ENCODE measurements around the gene RGS16.

Gene RGS16

DNA sequence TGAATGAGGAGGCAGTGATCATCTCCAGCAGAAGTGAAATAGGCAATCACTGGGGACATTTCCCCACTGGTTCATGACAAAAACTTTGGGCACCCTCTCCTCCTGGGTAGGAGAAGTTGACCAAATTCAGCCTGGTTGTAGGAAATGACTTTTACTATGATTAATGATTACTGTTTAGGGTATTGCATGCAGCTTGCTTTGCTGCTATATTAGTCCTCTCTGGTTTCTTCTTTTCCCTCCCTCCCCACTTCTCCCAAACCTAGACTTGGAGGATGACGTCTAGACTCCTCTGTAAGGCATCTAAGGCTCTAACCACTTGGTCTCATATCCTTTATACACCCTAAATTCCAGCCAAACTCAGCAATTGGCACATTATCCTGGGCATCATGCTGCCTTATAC, 3.4 kb upstream of the RGS16 start:
- no peak for DNase-seq

DNA sequence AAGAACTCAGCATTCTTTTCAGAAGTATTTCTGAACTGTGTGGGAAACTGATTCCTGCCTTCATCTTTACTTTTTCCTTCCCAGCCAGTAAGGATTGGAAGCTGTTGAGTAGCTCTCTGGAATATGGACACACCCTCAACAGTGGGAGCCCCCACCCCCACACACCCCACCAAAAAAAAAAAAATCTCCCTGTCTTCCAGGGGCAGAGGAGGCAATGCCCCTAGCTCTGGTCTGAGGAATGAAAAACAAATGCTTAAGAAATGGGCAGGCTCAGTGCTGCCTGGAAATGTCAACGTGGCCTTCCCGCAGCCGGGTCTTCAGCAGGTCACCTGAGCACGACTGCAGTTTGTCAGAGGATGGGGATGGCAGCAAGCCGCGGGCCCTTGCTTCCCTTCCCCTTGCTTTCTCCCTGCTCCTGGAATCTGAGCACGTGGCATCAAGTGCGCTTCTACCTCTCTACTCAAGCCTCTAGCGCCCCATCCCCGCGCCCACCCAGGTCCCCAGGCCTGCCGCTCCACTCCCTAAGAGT, 479 bp downstream of the RGS16 start:
- peak; percentile 77 for DNase-seq

DNA sequence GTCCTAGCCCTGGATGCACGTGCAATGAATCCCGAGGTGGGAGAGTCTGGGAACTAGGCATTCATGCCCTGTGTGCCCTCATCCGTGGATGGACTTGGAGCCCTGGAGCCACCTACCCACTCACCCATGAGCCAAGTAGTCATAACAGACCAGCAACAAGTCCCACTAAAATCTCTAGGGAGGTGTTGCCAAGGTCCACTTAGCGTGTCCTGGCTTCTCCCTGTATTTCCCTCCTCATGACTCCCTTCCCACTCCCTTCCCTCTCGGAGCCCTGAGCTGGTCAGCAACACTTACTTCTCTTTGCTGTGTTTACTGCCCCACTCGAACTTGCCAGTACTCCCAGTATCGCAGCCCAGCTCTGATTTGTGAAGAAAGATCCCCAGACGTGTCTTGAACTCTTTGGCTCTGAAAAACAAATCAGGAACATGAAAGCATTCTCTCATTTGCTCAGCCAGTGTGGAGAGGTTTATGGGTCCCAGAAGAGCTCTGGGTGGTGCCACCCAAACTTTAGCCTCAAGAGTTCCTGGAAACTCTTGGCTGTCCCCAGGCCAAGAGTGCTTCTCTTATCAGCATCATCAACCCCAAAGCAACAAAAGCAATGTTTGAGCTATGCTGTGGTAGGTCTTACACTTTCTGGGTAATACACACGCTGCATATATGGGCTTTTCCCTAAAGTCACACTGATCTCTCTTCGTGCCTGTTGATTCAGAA, 1.1 kb downstream of the RGS16 start:
- peak; percentile 11 for DNase-seq

DNA sequence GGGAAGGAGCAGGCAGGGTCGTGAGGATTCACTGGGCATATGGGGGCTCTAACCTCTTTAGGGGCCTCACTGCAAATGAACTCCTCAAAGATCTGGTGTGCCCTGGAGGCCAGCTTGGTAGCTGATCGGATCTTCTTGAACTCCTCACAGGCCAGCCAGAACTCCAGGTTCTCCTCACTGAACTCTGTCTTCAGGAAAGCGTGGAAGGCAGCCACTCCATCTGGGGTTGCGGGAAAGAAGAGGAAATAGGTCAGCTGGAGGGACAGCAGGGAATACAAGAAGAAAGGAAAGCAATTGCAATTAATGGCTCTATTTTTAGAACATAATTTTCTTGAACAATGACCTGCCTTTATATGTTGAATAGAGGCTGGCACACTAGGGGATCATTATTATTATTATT, 2.3 kb downstream of the RGS16 start:
- peak; percentile 85 for DNase-seq

DNA sequence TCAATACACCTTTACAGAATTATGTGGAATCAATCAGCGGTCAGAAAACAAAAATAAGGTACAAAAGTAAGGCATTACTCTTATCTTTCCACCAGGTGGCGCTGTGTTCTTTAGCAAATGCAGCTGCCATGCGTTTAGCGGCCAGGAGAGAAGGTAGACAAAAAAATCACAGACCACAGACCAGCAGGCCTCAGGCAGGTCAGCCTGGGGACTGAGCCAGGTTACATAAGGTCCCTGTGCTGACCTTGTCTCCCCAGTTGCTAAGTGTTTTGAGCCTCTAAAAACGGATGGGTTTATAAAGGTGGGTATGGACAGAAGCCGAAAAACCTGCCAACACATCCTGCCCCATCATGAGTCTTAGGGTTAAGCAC, 2.8 kb downstream of the RGS16 start:
- peak; percentile 89 for DNase-seq

DNA sequence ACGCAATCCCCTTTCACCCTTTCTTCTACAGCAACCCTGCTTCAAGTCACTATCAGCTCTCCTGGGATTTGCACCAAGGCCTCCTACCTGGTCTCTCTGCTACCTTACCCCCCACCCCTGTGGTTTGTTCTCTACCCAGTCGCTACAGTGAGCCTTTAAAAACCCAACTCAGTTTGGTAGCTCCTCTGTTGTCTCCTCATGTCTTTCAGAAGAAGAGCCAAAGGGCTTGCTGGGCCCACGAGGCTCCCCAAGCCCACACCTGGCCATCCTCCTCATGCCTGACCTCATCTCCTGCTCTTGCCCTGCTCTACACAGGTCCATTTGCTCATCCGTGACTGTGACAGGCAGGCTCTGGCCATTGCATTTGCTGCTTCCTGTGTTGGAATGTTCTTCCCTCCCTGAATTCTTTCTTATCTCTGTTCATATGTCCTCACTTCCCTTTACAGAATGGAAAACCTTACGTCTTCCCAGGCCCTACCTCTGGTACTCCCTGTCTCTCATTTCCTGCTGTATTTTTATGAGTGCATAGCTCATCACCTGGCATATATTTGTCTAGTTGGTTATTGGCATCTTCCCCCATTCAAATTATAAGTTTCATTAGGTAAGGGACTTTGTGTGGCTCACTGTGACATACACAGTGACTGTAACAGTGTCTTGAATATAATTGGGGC, 3.3 kb downstream of the RGS16 start:
- DNase-seq = no peak

DNA sequence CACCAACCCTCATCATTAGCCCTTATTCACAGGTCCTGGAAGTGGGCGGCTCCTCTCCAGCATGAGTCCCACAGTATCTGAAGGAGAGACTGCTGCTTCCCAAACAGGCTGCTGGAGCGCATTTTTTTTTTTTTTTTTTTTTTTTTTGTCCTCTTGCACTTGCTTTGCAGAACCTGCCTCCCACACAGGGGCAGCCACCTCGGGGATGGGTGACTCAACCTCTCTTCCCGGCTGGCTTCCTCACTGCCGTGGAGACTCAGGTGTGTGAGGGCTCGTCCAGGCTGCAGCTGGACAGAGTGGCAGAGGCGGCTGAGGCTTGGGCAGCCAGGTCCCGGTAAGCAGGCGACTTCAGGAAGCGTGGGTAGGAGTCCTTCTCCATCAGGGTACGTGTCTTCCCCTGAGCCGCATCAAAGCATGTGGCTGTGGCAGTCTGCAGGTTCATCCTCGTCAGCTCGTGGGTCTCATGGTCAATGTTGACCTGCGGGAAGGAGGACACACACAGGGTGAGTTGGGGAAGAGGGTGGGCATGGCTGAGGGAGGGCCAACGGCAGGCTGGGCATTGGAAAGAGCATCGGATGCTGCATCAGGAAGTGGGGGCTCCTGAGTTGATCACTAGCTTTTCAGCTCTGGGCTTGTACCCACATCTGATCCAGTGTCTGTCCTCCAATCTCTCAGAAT, 4.0 kb downstream of the RGS16 start:
- DNase-seq = no peak

DNA sequence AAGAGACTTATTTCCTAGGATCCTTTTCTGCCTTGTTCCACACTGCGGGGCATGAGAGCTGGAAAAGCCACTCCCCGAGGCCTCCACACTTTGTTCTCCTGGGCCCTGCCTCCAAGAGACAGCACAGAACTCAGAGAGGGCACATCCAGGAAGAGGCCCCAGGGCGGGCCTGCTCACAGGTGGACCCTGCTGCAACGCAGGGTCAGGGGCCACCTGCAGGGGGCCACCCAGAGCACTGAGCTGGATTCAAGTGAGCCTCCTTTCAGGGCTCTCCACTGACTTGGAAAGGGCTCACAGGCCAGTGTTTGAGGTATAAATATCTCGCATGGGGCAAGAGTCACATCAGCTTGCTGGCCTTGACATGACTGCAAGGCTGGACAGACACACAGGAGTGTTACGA, 4.8 kb downstream of the RGS16 start:
- no peak for DNase-seq

DNA sequence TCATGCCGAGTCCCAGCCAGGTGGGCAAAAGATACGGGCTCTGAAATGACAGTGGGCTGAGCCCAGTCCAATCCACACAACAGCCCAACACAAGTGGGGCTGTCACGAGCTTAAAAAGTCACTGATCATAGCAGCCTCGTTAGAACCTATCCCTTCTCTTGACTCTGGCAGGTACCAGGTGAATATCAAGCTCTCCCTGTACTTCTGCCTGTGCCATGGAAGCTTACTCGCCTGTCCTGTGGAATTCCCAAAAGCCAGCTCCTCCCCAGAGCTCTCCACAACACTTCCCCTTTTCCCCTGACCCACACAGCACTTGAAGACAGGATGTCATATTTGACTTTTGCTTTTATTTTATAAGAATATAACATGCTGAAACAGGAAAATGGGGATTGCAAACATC, 5.9 kb downstream of the RGS16 start:
- DNase-seq = no peak

DNA sequence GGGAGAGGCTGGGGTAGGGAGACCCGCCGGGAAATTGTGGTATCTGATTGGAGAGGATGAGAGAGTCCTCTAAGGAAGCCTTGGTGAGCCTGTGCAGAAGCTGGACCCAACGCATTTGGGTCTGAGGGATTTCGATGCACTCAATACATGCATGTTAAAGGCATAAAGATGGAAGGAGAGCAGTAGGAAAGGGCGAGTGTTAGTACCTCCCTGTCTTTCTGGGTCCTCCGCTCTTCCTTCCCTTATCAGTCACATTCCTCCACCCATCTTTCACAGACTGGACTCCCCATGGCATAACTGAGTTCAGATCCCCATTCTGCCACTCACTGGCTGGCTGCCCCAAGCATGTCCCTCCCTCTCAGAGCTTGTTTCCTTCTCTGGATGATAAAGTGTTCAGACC, 7.3 kb downstream of the RGS16 start:
- no peak for DNase-seq

DNA sequence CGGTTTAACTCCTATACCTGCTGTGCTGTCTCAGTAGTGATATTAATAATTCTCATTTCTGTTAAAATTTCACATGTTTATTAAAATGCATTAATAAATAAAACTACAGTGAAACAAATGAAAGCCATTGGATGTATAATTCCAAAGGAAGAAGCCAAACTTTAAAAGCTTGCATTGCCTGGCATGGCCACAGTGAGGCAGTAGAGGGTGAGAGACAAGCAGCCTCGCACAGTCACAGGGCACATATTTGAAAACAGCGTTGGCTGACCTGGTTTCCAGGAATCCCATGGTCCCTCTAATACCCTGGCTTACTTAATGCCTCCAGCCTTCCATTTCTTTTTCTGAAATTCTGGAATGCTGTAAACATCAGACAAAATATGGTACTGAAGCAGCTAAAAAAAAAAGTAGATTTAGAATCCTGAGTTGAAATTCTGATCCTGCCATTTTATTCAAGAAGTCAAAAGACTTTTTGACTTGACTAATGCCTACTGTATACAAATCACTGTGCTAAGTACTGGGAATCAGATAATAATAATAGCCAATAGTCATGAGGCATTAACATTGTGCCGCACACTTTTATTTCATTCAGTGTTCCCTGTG, 8.4 kb downstream of the RGS16 start:
- peak; percentile 64 for DNase-seq

DNA sequence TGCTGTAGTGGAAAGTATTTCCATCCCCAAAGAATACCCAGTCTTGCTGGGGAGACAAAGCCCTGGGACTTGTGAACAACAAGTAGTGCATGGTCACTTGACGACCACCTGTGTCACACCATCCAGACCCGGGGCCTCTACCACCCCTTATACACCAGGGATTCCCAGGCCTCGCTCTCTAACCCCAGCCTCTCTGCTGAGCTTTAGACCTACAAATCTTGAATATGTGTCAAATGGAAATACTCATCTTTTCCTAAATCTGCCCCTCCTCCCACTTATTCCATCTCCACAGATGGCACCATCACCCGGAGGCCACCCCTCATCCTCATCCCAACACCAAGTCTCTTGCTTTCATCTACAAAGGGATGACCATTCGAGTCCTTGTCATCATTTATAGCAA, 14.3 kb downstream of the RGS16 start:
- DNase-seq = no peak

DNA sequence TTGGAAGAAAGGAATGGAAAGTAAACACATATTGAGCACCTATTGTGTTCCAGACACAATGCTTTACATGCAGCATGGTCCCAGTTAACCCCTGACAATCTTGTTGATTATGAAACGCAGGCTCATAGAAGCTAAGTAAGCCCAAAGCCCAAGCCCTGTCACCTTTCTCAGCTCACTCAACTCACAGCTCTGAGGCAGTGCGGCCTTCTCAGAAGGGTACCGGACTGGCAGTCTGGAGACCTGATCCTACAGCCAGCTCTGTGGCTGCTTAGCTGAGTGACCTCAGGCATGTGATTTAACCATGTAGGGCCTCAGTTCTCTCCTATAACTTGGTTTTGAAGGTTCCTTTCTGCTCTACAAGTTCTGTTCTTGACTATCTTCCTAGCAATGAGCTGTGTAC, 14.7 kb downstream of the RGS16 start:
- no peak for DNase-seq

DNA sequence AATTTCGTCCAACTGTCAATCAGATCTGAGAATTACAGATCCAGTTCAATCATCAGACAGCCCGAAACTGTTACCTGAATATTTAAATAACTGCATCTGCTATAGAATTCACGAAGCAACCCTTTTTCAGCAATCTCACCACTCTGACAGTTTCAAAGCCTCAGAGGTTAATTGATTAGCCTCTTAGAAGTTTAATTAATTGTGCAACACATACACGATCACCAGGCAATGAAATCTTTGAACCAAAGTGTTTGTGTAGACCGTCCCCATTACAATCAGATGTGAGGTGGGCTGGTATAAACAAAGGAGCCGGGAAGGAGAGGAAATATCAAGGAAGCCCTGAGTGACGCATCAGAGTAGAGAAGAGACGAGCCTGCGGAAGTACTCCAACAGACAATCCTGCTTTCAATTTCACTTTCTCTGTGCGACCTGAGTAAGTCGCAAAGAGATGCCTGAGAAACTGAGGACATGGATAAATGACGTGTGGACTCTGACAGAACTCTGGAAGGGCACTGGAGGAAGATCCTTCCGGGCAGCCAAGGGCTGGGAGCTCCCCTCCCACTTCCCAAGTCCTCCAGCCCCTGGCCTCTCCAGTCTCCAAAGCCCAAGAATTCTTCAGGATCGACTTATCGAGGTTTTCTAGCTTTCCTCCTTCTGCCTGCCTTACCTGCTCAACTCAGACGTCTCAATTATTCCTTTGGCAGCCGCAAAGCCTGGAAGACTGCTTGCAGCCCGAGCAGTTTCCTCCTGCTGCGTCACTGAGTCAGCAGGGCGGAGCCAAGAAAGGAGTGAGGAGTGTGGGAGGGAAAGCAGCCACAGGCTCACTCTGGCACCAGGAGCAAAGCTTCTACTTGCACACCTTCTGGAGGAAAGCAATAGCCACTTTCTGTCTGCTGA, 15.4 kb downstream of the RGS16 start, which contains the start of gene RNASEL:
Gene RNASEL (minus strand): TSS at position 757 of the 897 bp plus-strand sequence. CDS start 2,450 bp downstream, outside the sequence.
- DNase-seq = no peak

DNA sequence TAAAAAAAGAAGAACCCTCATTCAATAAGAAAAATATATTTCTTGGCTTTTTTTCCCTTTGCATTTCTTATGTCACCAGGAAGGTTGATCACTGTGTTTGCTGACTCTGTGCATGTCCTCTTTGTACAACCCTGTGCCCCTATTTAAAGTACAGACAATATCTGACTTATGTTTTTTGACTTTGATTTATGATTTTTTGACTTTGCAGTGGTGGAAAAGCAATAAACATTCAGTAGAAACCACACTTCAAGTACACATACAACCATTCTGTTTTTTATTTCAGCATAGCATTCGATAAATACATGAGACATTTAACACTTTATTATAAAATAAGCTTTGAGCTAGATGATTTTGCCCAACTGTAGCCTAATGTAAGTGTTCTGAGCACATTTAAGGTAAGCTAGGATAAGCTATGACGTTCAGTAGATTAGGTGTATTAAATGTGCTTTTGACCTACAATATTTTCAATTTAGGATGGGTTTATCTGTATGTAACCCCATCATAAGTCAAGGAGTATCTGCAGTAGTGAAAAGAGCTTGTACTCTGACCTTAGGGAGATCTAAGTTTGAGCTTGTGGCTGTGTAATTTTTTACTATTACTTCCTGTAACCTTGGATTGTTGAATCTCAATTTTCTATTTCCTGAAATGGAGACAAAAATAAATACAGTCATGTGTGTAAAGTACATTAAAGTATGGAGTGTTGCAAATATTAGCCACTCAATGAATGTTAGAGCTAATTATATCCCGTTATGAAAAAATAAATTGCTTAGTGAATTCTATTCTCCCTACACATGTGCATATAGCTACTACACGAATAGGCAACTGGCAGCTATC, 16.3 kb downstream of the RGS16 start:
- DNase-seq = no peak

DNA sequence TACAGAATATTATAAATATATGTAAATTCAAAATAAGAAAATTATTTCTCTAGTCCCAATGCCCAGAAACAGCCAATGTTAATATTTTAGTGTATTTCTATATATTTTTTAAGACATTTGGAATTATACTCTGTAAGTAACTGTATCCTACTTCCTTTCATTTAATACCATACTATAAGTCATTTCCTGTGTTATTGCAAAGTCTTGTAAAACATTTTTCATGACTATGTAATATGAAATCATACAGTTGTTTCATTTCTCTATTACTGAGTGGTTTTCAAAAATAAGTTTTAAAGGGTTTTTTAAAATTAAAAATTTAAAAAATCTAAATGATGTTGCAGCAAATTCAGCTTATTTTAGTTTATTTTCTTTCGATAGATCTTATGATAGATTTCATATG, 17.1 kb downstream of the RGS16 start:
- no peak for DNase-seq

DNA sequence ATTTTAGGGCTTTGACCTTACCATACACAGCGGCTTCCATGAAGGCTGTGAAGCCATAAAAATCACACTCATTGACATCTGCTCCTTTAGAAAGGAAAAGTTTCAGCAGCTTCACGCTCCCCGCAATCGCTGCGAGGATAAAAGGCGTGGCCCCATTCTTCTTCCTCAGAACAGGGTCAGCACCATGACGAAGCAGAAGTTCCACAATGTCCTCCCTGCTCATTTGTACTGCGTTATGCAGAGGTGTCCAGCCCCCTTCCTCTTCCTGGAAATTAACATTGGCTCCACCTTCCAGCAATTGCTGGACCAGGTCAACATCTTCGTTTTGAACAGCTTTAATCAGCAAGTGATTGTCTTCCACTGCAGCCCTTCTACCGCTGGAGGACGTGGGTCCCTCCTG, 17.8 kb downstream of the RGS16 start:
- DNase-seq = no peak

DNA sequence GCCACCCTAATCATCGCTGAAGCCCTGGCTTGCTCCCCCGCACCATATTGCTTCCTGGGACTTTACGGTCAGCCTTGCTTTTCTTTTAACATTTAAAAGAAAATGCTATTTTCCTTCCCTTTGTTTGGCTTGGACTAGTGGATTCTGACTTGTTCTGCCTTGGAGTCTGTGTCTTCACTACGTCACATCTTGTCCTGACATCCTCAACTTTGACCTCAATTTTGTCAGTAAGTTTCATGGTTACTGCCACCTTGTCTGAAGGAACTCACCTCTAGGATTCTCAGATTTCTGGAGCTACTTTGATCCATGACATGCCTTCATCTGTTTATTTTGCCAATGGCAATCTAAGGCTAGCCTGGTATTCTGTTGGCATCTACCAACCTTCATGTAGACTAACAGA, 19.4 kb downstream of the RGS16 start:
- no peak for DNase-seq

DNA sequence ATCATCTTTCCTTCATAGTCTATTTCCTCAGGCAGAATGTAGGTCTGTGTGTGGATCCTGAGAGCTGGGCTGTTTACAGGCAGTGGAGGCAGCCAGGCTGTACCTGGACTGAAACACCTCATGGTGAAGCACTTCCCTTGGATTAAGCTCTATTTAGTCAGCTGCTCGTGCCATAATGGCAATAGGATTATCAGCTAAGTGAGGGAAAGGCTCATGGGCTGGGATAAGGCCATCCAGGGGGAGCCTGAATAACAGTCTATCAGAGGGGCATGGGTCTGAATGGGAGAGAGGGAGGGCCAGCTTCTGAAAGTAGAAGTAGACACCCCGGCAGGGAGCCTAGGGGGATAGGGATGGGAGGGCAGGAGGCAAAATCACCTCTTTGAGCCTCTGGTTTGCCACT, 23.5 kb downstream of the RGS16 start:
- DNase-seq = no peak

DNA sequence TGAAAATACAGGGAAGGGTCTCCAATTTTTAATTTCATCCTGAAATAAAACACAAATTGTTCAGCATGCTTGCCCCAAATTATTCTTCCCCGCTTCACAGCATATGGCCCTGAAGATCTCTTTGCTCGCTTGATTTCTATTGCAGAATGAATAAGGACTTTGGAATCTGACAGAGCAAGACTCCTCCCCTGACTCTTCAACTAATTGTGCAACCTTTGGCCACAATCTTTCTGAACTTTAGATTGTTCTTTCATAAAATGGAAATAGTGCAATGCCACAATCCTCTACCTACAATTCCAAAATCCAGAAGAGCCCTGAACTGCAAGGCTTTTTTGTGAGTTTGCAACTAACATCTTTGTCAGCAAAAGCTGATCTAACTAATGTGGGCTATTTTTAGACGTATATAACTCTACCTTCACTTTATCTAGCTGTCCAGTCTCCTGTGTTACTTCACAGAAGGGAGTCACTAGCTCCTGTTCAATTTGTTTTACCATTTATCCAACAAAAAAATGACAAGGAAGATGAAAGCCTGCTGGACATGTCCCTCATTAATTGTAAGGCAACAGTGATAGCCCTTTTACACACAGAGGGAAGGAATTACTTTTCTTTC, 28.5 kb downstream of the RGS16 start:
- no peak for DNase-seq

DNA sequence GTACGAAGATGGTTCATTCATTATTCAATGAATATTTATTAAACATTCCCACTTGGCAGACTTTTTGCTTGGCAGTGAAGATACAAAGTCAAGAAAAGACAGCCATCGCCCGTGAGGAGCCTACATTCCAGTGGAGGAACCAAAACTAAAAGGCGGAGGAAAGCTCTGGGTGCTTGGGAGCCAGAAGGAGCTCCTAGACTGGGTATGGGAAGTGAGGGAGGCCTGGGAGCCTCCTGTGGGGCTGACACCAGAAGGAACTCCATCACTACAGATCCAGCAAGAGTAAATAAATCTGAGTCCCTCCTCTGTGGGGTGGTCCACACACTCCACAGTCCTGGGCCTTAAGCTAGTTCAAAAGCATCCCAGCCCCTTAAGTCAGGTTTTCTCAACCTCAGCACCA, 30.0 kb downstream of the RGS16 start:
- no peak for DNase-seq
